RWPE2 (cell line): Measurements from ENCODE around the gene SORCS2.
A peak's percentile ranks its signal among the peaks of the same experiment; 100 is the strongest.

Source experiments
- ATAC-seq: fragments of 200-7000 bp; cut with Tn5 transposase; 3 replicates; pipeline ENCODE4 v1.9.1; 2021; ENCODE audit warnings: low read depth
- DNase-seq: peaks from one replicate; pipeline ENCODE4 v3.0.0-alpha.2; 2020; ENCODE audit warnings: low spot score
- H3K27ac ChIP-seq: fragments of 450-650 bp; 2 replicates; pipeline ENCODE4 v1.5.1; 2017; ENCODE audit warnings: mild to moderate bottlenecking; ENCODE audit not compliant: poor library complexity, severe bottlenecking
- H3K27me3 ChIP-seq: fragments of 250-450 bp; sonication (Bioruptor Pico); 2 replicates; pipeline ENCODE4 v1.5.1; 2021; ENCODE audit warnings: mild to moderate bottlenecking, moderate library complexity; ENCODE audit not compliant: insufficient read depth, poor library complexity, severe bottlenecking
- H3K36me3 ChIP-seq: fragments of 250-450 bp; sonication (Bioruptor Pico); 2 replicates; pipeline ENCODE4 v1.5.1; 2020; ENCODE audit warnings: low read depth, mild to moderate bottlenecking, moderate library complexity
- H3K4me1 ChIP-seq: fragments of 250-450 bp; sonication (Bioruptor Pico); 2 replicates; pipeline ENCODE4 v1.5.1; 2021; ENCODE audit warnings: mild to moderate bottlenecking, moderate library complexity; ENCODE audit not compliant: insufficient read depth, poor library complexity, severe bottlenecking
- H3K4me3 ChIP-seq: fragments of 250-450 bp; sonication (Bioruptor Pico); 2 replicates; pipeline ENCODE4 v1.5.1; 2021; ENCODE audit warnings: mild to moderate bottlenecking, moderate library complexity; ENCODE audit not compliant: severe bottlenecking
- H3K9me3 ChIP-seq: fragments of 250-450 bp; sonication (Bioruptor Pico); 2 replicates; pipeline ENCODE4 v1.5.1; 2021; ENCODE audit warnings: mild to moderate bottlenecking, moderate library complexity; ENCODE audit not compliant: severe bottlenecking
- TF ChIP-seq, protein P1 (sequence below): fragments of 450-650 bp; IDR thresholded peaks from one replicate; pipeline ENCODE4 v1.5.1; 2017; ENCODE audit warnings: mild to moderate bottlenecking, moderate library complexity; ENCODE audit not compliant: poor library complexity, severe bottlenecking

Gene SORCS2

DNA sequence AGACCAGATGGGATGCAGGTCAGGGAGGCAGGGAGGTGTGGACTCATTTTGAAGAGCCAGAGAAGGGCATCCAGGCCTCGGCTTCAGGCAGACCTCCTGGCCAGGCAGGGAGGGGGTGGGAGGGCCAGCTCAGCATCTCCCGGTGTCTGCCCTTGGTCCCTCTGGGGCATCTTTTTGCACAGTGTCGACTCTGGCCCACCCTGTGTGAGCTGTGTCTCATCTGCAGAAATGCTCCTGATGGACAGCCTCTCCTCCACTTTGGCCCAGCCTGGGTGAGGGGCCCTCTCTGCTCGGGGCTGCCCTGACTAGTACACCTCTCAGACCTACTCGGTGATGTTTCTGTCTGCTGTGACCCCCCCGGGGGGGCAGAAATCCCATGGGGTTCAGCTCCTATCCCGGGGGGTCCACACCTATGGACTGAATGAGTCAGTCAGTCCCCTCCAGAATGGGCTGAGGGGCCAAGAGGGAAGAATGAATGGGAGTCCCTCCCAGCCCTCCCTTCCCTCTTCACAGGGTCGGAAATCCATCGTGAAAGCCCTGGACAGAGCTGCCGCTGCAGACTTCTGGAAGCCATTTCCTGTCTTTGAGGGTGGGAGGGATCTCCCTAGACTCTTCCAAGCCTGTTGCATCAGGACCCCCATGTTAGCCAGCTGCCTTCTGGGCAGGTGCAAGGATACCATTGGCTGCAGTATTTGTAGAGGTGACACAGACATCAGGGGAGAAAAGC lies 439.1 kb downstream of the SORCS2 start:
- no peak overlapping the region for H3K27ac ChIP-seq
- no peak overlapping the region for H3K4me3 ChIP-seq
- peaks cover 14% of the 10 kb centered on the region for H3K4me1 ChIP-seq
- H3K36me3 ChIP-seq, result no peaks in the 10 kb centered on the region
- DNase-seq (no peak), ATAC-seq (no peak)
- no peaks in the 10 kb centered on the region for H3K27me3 ChIP-seq
- TF ChIP-seq, protein P1, sequence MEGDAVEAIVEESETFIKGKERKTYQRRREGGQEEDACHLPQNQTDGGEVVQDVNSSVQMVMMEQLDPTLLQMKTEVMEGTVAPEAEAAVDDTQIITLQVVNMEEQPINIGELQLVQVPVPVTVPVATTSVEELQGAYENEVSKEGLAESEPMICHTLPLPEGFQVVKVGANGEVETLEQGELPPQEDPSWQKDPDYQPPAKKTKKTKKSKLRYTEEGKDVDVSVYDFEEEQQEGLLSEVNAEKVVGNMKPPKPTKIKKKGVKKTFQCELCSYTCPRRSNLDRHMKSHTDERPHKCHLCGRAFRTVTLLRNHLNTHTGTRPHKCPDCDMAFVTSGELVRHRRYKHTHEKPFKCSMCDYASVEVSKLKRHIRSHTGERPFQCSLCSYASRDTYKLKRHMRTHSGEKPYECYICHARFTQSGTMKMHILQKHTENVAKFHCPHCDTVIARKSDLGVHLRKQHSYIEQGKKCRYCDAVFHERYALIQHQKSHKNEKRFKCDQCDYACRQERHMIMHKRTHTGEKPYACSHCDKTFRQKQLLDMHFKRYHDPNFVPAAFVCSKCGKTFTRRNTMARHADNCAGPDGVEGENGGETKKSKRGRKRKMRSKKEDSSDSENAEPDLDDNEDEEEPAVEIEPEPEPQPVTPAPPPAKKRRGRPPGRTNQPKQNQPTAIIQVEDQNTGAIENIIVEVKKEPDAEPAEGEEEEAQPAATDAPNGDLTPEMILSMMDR, result no peak
- no peaks in the 10 kb centered on the region for H3K9me3 ChIP-seq

- Histone ChIP-seq H3K27ac (no peak overlapping the region), H3K9me3 (no peaks in the 10 kb centered on the region), H3K36me3 (no peaks in the 10 kb centered on the region), H3K4me3 (no peak overlapping the region), H3K4me1 (peaks cover 9% of the 10 kb centered on the region), H3K27me3 (no peaks in the 10 kb centered on the region)
- ATAC-seq (no peak), DNase-seq (no peak)
- TF ChIP-seq, protein P1, result no peak
These were observed 440.0 kb downstream of the SORCS2 start for GRCh38 chr4:7632341-7632740.

DNA sequence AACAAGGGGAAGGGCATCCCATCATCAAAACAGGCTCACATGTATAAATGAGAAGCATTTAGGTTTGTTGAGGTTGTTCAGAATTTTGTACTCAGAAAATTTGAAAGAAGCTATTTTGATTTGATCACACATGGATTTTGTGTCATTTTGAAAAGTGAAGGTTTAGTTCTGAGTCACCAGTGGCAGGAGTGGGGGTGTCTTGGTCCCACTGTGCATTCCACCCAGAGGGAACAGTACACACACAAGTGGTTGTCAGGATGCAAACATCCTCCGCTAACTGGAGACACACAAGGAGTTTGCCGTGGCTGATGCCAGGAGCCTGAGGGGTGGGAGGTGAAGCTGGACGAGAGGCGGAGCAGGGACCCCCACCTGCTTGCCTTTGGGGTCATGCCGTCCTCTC lies 440.6 kb downstream of the SORCS2 start:
- Histone ChIP-seq H3K36me3 (no peaks in the 10 kb centered on the region), H3K9me3 (no peaks in the 10 kb centered on the region), H3K4me3 (no peak overlapping the region), H3K27me3 (no peaks in the 10 kb centered on the region), H3K27ac (no peak overlapping the region), H3K4me1 (peaks cover 9% of the 10 kb centered on the region)
- TF ChIP-seq, protein P1, result no peak
- peak; percentile 35 for DNase-seq
- no peak for ATAC-seq

GRCh38 chr4:7634661-7635251 lies 442.4 kb downstream of the SORCS2 start:
- Histone ChIP-seq H3K27me3 (no peaks in the 10 kb centered on the region), H3K27ac (no peak overlapping the region), H3K36me3 (no peaks in the 10 kb centered on the region), H3K9me3 (no peaks in the 10 kb centered on the region), H3K4me1 (peaks cover 9% of the 10 kb centered on the region), H3K4me3 (no peak overlapping the region)
- no peak for DNase-seq
- TF ChIP-seq, protein P1, result no peak
- ATAC-seq, result no peak
